Measurements from ENCODE around the gene CPXM1.
A peak's percentile ranks its signal among the peaks of the same experiment; 100 is the strongest.
"Not testable (repeated sequence)": the region's sequence is repeated elsewhere in the genome, so short reads cannot be mapped to it uniquely, and the experiment has no call there.

The CPXM1 gene

DNA sequence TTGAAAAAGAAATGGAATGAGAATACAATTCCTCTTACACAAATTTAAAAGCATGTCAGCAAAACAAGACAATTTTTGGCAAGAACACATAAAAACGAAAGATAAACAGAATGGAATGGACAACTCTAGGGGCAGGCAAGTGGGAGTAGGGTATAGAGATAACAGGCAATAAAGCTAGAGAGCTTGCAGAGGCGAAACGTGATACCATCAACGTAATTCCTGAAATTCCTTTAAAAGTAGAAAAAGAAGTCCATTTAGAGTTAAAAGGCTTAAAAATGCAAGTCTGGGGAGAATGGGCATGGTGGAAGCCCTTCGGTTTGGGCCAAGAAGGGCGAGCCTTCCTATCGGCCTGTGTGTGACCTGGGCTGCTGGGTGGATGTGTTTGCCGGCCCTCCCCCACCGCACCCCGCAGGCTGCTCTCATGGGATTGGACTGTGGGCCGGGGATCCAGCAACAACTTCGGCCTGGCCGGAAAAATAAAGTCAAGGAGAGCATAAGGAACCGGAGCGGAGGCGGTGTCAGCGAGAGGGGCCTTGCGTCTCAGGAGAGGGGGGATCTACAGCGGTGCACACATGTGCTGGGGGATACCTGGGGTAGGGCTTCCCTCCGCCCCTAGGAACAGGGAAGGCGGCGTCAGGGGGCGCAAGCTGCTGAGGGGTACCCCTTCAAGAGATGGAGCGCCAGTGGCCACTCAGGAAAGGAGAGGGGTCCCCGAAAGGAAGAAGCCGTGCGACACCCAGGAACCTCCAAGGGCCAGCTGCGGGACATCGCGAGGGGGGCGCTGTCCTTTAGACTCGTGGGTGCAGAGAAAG is 19.9 kb upstream of the CPXM1 start:
- no peaks in the 10 kb centered on the region for H3K36me3 ChIP-seq (ENCODE audit: control insufficient read depth, insufficient read depth, low read length)
- H3K27me3 ChIP-seq (ENCODE audit: control insufficient read depth, insufficient read depth, low read length) = peaks cover 38% of the 10 kb centered on the region
- peak overlapping the region; percentile 49 for H3K4me3 ChIP-seq (ENCODE audit: low read depth, low read length)

DNA sequence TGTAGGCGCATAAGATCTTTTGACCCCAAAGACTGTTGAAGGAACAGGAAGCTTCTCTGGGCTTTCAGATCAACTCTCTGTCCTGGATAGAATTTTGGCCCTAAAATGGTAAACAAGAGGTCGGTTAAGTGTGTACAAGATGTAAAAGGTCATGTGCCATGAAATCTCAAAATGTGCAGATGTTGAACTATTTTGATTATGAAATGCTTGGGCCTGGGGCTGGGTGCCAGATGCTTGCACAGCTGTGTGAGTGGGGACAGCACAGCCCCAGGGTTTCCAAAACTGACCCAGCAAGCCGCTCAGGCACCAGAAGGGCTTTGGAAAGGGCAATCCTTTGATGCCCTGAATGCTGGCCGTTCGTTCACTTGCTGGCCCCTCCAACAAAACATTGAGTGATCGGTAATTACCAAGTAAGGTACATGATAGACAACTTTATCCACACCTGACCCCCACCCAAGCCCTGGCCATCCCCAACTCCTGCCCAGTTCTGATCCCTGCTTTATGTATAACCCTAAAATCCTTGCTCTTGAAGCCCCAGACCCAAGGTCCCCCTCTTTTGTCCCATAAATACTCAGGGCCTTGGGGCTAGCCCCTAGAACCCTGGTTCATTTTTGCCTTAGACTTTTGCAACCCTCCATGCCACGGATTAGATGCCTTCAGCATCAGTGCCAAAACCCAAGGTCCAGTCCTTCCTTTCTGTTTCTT is 17.6 kb upstream of the CPXM1 start:
- Histone ChIP-seq H3K4me1 (ENCODE audit: control insufficient read depth, insufficient read depth, low read length) (peaks cover 5% of the 10 kb centered on the region), H3K36me3 (ENCODE audit: control insufficient read depth, insufficient read depth, low read length) (no peaks in the 10 kb centered on the region), H3K4me3 (ENCODE audit: low read depth, low read length) (no peak overlapping the region), H3K27me3 (ENCODE audit: control insufficient read depth, insufficient read depth, low read length) (peaks cover 38% of the 10 kb centered on the region), H3K9me3 (ENCODE audit: control insufficient read depth, insufficient read depth, low read length) (no peaks in the 10 kb centered on the region), H3K9ac (ENCODE audit: low read depth, low read length) (no peak overlapping the region)

More for the DNA sequence above, 19.9 kb upstream of the CPXM1 start:
- H3K9me3 ChIP-seq (ENCODE audit: control insufficient read depth, insufficient read depth, low read length) = no peaks in the 10 kb centered on the region
- H3K4me1 ChIP-seq (ENCODE audit: control insufficient read depth, insufficient read depth, low read length) = peaks cover 5% of the 10 kb centered on the region
- no peak overlapping the region for H3K9ac ChIP-seq (ENCODE audit: low read depth, low read length)

DNA sequence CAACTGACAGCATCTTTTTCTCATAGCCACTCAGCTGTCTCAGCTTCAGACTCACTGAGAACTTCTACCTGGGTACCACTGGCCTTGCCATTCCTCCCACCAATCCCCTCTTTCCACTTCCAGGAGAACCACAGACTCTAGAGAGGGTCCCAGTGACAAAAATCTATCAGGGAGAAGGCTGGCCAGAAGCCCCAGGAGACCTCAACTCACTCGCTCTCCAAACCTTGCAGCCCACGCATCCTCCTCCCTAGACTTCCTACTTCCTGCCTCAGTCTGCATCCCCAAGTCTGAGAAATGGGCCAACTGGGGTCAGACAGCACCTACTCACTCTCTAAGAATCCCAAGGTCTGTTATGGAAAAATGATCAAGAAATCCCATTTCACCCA is 16.9 kb upstream of the CPXM1 start:
- Histone ChIP-seq H3K27me3 (ENCODE audit: control insufficient read depth, insufficient read depth, low read length) (peaks cover 38% of the 10 kb centered on the region), H3K9me3 (ENCODE audit: control insufficient read depth, insufficient read depth, low read length) (no peaks in the 10 kb centered on the region), H3K4me3 (ENCODE audit: low read depth, low read length) (no peak overlapping the region), H3K4me1 (ENCODE audit: control insufficient read depth, insufficient read depth, low read length) (peaks cover 5% of the 10 kb centered on the region), H3K9ac (ENCODE audit: low read depth, low read length) (no peak overlapping the region), H3K36me3 (ENCODE audit: control insufficient read depth, insufficient read depth, low read length) (no peaks in the 10 kb centered on the region)

DNA sequence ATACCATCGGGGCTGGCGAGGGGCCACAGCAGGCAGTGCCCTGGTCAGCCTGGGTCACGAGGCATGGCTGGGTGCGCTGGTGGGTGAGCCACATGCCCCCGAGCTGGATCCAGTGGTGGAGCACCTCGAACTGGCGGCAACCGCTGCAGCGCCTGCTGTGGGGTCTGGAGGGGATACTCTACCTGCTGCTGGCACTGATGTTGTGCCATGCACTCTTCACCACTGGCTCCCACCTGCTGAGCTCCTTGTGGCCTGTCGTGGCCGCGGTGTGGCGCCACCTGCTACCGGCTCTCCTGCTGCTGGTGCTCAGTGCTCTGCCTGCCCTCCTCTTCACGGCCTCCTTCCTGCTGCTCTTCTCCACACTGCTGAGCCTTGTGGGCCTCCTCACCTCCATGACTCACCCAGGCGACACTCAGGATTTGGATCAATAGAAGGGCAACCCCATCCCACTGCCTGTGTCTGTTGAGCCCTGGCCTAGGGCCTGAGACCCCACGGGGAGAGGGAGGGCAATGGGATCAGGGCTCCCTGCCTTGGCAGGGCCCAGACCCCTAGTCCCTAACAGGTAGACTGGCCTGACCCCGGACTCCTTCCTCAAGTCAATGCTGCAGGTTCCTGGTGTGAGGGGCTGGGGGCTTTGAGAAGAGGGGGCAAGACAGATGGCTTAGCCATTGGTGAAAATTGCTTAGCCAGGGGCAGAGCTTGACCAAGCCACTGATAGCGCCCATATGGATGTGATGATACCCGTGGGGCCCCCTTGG is 16.3 kb upstream of the CPXM1 start:
- H3K9ac ChIP-seq (ENCODE audit: low read depth, low read length) = no peak overlapping the region
- no peaks in the 10 kb centered on the region for H3K9me3 ChIP-seq (ENCODE audit: control insufficient read depth, insufficient read depth, low read length)
- no peaks in the 10 kb centered on the region for H3K36me3 ChIP-seq (ENCODE audit: control insufficient read depth, insufficient read depth, low read length)
- peaks cover 5% of the 10 kb centered on the region for H3K4me1 ChIP-seq (ENCODE audit: control insufficient read depth, insufficient read depth, low read length)
- peaks cover 33% of the 10 kb centered on the region for H3K27me3 ChIP-seq (ENCODE audit: control insufficient read depth, insufficient read depth, low read length)
- H3K4me3 ChIP-seq (ENCODE audit: low read depth, low read length) = no peak overlapping the region

DNA sequence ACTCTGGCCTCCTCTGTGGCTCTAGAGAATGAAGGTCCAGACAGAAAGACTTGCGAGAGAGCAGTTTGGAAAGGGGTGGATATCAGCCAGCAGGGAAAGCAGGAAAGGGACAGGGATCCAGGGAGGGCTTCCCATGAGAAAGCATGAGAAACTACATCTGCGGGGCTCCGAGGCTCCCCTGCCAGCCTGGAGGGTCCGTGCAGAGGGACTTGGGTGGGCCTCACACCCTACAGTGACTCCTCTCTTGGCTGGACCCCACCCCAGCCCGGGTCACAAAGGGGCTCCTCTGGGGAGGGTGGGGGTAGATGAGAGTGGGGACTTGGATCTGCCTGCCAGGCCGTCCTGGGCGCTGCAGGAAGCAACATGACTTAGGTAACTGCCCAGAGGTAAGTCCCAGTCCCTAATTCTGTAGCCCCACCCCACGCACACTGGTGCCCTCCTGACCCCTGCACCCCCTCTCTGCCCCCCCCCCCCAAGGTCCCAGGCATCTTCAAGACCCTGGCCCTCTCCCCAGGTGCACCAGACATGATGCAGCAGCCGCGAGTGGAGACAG is 15.7 kb upstream of the CPXM1 start, which contains the start of gene TMEM239:
Gene TMEM239 (plus strand): TSS at position 335 of the 553 bp plus-strand sequence. CDS start 191 bp downstream, at position 526.
- Histone ChIP-seq H3K4me3 (ENCODE audit: low read depth, low read length) (no peak within 1 kb of the TSS), H3K36me3 (ENCODE audit: control insufficient read depth, insufficient read depth, low read length) (no peaks in the 10 kb centered on the region), H3K4me1 (ENCODE audit: control insufficient read depth, insufficient read depth, low read length) (peaks cover 5% of the 10 kb centered on the region), H3K9ac (ENCODE audit: low read depth, low read length) (no peak within 1 kb of the TSS), H3K27me3 (ENCODE audit: control insufficient read depth, insufficient read depth, low read length) (peaks cover 27% of the 10 kb centered on the region), H3K9me3 (ENCODE audit: control insufficient read depth, insufficient read depth, low read length) (no peaks in the 10 kb centered on the region)

DNA sequence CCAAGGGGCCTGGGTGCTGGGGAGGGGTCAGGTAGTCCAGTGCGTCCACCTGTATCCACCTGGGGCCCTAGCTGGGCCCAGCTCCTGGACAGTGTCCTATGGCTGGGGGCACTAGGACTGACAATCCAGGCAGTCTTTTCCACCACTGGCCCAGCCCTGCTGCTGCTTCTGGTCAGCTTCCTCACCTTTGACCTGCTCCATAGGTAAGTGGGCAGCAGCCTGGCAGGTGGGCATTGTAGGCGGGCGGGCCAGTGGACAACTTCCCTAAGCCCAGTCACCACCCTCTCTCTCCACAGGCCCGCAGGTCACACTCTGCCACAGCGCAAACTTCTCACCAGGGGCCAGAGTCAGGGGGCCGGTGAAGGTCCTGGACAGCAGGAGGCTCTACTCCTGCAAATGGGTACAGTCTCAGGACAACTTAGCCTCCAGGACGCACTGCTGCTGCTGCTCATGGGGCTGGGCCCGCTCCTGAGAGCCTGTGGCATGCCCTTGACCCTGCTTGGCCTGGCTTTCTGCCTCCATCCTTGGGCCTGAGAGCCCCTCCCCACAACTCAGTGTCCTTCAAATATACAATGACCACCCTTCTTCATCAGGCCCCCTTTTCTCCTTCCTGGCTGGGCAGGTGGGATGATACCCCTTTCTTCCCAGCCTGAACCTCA is 14.9 kb upstream of the CPXM1 start:
- H3K36me3 ChIP-seq (ENCODE audit: control insufficient read depth, insufficient read depth, low read length) = no peaks in the 10 kb centered on the region

DNA sequence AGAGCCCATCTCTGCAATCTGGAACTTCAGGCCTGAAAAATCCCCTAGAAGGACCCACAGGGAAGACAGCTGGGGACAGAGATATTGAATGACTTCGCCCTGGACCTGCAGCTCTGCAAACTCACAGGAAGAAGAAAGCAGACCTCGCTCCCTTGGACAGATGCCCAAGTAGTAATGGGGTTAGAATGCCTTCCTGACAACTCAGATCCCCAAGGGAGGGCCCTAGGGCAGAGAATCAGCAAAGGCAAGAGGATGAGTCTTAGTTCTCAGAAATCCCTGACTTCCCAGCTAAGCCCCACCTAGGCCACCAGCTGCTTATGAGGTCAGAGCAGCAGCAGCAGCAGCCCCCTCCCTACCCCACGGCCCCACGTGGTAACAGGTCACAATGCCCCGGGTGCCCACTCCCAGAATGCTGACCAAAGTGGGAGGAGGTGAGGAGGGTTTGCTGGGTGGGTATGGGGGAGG is 14.2 kb upstream of the CPXM1 start, which contains the start of gene C20orf141:
Gene C20orf141 (plus strand): TSS at position 401 of the 465 bp plus-strand sequence. CDS start 198 bp downstream, outside the sequence.
- no peaks in the 10 kb centered on the region for H3K36me3 ChIP-seq (ENCODE audit: control insufficient read depth, insufficient read depth, low read length)
- H3K4me1 ChIP-seq (ENCODE audit: control insufficient read depth, insufficient read depth, low read length) = no peaks in the 10 kb centered on the region
- H3K9ac ChIP-seq (ENCODE audit: low read depth, low read length) = no peak within 1 kb of the TSS
- H3K27me3 ChIP-seq (ENCODE audit: control insufficient read depth, insufficient read depth, low read length) = peaks cover 13% of the 10 kb centered on the region
- H3K4me3 ChIP-seq (ENCODE audit: low read depth, low read length) = no peak within 1 kb of the TSS
- H3K9me3 ChIP-seq (ENCODE audit: control insufficient read depth, insufficient read depth, low read length) = no peaks in the 10 kb centered on the region

More for the DNA sequence above, 14.9 kb upstream of the CPXM1 start:
- Histone ChIP-seq H3K9me3 (ENCODE audit: control insufficient read depth, insufficient read depth, low read length) (no peaks in the 10 kb centered on the region), H3K9ac (ENCODE audit: low read depth, low read length) (no peak overlapping the region), H3K27me3 (ENCODE audit: control insufficient read depth, insufficient read depth, low read length) (peaks cover 20% of the 10 kb centered on the region), H3K4me3 (ENCODE audit: low read depth, low read length) (no peak overlapping the region), H3K4me1 (ENCODE audit: control insufficient read depth, insufficient read depth, low read length) (peaks cover 5% of the 10 kb centered on the region)

DNA sequence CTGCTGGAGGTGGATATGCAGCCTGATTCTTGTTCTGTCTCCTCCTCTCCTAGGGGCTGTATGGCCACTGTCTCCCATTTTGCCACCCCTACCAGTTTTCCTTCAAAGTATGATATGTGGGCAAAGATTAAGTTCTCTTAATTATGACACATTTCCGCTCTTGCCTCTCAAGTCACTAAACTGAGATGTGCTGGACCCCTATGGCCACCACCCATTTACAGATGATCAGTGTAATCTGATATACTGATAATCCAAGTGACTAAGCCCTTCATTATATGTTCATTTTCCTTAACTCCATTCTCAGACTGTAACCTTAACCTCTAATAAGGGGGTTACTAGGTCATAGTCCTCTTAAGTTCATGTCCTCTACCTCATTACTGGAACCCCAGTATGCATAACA is 13.6 kb upstream of the CPXM1 start:
- H3K36me3 ChIP-seq (ENCODE audit: control insufficient read depth, insufficient read depth, low read length) = no peaks in the 10 kb centered on the region
- H3K4me3 ChIP-seq (ENCODE audit: low read depth, low read length) = no peak overlapping the region
- no peaks in the 10 kb centered on the region for H3K9me3 ChIP-seq (ENCODE audit: control insufficient read depth, insufficient read depth, low read length)
- no peaks in the 10 kb centered on the region for H3K4me1 ChIP-seq (ENCODE audit: control insufficient read depth, insufficient read depth, low read length)
- no peak overlapping the region for H3K9ac ChIP-seq (ENCODE audit: low read depth, low read length)
- H3K27me3 ChIP-seq (ENCODE audit: control insufficient read depth, insufficient read depth, low read length) = peaks cover 9% of the 10 kb centered on the region

DNA sequence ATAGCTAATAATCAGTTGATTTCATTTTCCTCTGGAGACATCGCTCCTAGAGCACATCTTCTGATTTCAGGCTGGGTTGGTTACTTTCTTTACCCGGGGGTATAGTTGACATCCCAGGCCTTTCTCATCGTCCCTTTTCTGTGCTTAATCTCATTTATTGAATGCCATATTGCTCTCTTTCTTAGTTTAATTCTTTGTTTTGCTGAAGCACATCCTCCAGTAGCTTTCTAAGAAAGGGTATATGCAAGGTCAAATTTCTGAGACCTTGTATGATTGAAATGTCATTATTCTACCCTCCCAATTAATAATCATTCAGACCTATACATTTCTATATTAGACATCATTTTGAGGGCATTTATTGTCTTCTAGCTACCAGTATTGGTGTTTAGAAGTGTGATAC is 11.8 kb upstream of the CPXM1 start:
- Histone ChIP-seq H3K4me1 (ENCODE audit: control insufficient read depth, insufficient read depth, low read length) (no peaks in the 10 kb centered on the region), H3K9me3 (ENCODE audit: control insufficient read depth, insufficient read depth, low read length) (no peaks in the 10 kb centered on the region), H3K4me3 (ENCODE audit: low read depth, low read length) (no peak overlapping the region), H3K9ac (ENCODE audit: low read depth, low read length) (no peak overlapping the region), H3K36me3 (ENCODE audit: control insufficient read depth, insufficient read depth, low read length) (no peaks in the 10 kb centered on the region), H3K27me3 (ENCODE audit: control insufficient read depth, insufficient read depth, low read length) (peaks cover 7% of the 10 kb centered on the region)

DNA sequence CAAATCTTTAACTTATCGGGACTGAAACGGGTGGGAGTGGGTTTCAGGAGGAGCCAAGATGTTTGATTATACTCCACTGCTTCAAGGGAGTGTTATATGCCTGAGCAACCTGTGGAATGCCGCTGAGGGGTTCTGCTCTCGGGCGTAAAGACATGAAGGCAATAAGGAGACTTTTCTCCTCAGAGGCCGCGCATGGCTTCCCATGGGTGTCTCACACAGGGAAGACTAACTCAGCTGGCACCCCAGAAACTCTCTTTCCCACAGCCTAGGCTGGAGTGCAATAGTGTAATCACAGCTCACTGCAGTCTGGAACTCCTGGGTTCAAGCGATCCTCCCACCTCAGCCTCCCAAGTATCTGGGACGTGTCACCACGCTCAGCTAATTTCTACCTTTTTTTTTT is 9.3 kb upstream of the CPXM1 start:
- H3K4me1 ChIP-seq (ENCODE audit: control insufficient read depth, insufficient read depth, low read length) = no peaks in the 10 kb centered on the region
- no peaks in the 10 kb centered on the region for H3K9me3 ChIP-seq (ENCODE audit: control insufficient read depth, insufficient read depth, low read length)
- no peak overlapping the region for H3K9ac ChIP-seq (ENCODE audit: low read depth, low read length)
- H3K27me3 ChIP-seq (ENCODE audit: control insufficient read depth, insufficient read depth, low read length) = peaks cover 32% of the 10 kb centered on the region
- H3K36me3 ChIP-seq (ENCODE audit: control insufficient read depth, insufficient read depth, low read length) = no peaks in the 10 kb centered on the region
- no peak overlapping the region for H3K4me3 ChIP-seq (ENCODE audit: low read depth, low read length)

DNA sequence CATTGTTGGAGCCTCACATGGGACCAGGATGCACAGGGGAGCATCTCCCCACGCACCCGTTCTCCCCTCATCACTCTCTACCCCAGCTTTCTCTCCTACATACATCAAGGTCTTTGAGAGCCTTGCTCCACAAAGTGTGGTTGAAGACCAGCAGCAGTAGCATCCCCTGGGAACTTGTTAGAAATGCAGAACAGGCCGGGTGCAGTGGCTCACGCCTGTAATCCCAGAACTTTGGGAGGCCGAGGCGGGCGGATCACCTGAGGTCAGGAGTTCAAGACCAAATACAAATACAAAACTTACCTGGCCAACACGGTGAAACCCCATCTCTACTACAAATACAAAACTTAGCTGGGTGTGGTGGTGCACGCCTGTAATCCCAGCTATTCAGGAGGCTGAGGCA is 7.5 kb upstream of the CPXM1 start:
- not testable (repeated sequence) for H3K4me1 ChIP-seq (ENCODE audit: control insufficient read depth, insufficient read depth, low read length); H3K9me3 ChIP-seq (ENCODE audit: control insufficient read depth, insufficient read depth, low read length); H3K9ac ChIP-seq (ENCODE audit: low read depth, low read length); H3K36me3 ChIP-seq (ENCODE audit: control insufficient read depth, insufficient read depth, low read length); H3K4me3 ChIP-seq (ENCODE audit: low read depth, low read length)
- peaks cover 49% of the 10 kb centered on the region for H3K27me3 ChIP-seq (ENCODE audit: control insufficient read depth, insufficient read depth, low read length)
